Activated T-helper 9 cell treated with anti-CD3 and anti-CD28 coated beads, Interleukin-2, amount 50 U/mL, for 16 hours (primary cell): Measurements from ENCODE around the gene PPP1R16B.

Experiments
- DNase-seq: peaks from one replicate; pipeline ENCODE4 v3.0.0-alpha.2; 2020; ENCODE audit warnings: low read depth

The PPP1R16B gene

DNA sequence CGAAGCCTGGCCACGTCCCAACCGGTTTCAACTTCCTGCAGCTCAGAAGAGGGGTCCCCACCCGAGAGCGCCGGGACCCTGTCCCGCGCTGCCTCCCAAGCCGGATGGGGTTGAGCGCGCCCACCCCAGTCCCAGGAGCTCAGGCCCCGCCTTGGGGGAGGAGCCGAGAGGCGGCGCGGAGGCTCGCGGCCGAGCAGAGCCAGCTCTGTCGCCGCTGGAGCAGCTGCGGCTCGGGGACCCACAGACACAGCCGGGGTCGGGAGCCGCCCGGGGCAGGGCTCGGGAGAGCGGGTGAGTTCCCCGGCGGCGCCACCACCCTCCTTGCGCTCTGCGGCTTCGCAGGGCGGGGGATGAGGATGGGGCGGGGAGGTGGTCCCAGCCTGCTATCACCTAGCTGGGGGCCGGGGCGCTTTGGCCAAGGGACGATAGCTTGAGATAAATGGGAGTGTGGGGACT, at the start of gene PPP1R16B:
PPP1R16B (plus strand) TSS at position 196 of the 456 bp plus-strand sequence. CDS start 30,229 bp downstream, outside the sequence.
- DNase-seq = peak; percentile 58

DNA sequence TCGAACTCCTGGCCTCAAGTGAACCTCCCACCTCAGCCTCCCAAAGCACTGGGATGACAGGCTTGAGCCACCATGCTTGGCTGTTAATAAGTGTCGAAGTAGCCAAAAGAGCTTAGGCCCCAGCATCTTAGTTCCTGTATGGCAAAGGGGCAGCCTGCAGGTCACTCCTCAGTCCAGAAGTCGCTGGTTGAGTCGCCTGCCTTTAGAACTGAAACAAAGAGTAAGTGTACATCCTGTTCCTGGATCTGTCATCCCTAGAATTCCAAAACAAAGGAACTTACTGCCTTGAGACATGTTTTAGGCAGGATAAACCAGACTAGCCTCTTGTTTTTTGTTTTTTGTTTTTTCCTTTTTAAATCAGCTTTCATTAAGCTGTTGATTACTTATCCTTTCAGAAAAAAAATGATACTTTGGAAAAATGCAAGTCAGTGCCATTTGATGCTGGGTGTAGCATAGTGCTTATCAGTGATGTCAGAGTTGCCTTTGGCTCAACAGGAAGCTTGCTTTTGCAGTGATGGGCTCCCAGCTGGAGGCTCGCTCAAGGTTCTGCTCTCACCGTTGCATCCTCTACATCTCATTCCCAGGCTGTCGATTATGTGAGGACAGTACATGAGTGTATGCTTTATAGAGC, 48.2 kb upstream of the PPP1R16B start:
- no peak for DNase-seq

DNA sequence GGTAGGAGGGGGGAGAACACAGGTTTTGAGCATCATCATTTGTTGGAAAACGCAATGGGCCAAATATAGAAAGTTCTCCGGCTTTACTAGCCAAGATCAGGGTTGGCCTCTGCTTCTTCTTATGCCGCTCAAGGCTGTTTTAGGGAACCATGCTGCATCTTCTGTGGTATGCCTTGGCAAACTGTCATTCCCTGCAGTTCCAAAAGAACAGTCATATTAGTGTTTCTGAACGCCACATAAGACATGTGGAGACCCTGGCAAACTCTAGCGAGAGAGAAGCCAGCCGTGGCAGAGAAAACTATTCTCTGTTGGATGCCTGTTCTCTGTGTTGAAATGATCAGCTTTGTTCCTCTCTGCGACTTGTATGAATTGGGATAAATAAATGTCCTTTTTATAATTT, 46.4 kb upstream of the PPP1R16B start:
- DNase-seq = no peak

DNA sequence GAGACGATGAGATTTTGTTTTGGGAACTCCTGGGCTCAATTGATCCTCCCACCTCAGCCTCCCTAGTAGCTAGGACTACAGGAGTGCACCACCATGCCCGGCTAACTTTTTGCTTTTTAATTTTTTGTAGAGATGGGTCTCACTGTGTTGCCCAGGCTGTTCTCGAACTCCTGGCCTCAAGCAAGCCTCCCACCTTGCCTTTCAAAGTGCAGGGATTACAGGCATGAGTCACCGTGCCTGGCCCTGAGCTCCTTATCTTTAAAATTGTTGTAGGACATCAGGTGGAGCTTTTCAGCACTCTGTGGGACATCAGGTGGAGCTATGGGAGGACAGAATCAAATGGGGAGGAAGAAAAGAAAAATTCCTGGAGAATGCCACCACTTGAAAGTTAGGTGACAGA, 44.5 kb upstream of the PPP1R16B start:
- DNase-seq = no peak

DNA sequence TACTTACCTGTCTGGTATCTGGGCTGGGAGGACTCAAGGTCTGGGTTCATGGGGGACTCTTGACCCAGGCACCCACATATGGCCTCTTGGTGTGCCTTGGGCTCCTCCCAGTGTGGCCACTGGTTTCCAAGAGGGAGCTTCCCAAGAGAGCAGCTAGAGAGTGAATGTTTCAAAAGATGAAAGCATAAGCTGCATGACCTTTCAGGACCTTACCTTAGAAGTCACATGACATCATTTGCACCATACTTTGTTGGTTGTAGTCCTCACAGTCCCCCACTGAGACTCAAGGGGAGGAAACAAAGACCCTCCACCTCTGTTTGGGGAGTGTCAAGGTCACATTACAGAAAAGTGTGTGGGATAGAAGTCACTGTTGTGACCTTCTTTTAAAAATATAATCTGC, 43.3 kb upstream of the PPP1R16B start:
- no peak for DNase-seq

DNA sequence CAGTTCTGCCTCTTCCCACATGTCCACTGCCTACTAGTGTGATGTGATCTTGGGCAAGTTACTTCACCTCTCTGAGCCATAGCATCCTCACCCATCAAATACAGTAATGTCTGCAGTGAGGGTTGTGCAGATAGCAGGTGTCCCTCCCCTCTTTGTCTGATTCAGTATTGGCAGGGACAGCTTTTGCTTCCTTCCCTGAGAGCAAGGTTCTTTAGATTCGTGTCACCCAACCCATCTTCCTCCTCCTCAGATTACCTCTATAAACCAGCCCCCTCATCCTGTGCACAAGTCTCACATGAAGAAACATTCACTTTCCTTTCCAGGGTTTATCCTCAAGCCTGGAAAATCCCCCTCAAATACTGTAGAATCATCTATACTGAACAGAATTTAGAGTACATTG, 41.9 kb upstream of the PPP1R16B start:
- DNase-seq = no peak

DNA sequence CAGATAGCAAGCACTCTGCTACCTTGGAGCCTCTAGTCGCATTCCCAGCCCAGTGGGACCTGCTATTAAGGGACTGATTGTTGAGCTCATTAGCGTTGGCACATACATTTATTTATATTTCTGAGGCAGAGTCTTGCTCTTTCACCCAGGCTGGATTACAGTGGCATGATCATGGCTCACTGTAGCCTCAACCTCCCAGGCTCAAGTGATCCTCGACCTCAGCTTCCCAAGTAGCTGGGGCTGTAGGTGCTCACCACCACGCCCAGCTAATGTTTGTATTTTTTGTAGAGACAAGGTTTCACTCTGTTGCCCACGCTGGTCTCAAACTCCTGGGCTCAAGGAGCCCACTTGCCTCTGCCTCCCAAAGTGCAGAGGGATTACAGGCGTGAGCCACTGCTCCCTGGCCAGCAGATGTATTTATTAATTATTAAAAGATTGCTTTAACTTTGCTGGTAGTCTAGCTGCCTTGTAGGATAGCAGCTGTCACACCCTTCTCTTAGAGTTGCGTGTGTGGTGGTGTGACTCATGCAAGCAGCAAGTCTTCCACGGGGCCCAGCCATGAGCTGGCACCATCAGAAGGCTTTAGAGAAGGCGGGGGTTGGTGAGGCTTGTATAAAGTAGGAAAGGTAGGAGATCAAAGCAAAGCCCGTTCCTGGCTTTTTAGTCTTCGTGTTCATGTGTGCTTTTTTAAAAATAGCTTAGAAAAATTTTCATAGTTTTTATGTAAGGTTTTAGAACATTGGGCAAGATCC, 40.8 kb upstream of the PPP1R16B start:
- no peak for DNase-seq

DNA sequence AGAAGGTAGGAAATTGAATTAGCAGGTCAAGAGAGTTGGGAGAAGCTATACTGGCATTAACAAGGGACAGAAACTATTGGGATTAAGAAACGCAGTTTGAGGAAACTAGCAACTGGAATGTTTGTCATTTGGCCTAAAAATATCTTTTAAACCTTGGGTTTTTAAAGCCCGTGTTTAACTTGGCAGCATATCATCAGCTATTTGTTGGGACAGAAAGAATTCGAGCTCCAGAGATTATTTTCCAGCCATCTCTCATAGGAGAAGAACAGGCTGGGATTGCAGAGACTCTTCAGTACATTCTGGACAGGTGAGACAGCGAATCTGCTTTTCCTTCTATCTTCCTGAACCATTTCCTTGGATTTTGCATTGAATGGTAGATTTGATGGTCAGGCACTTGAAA, 39.4 kb upstream of the PPP1R16B start:
- no peak for DNase-seq

DNA sequence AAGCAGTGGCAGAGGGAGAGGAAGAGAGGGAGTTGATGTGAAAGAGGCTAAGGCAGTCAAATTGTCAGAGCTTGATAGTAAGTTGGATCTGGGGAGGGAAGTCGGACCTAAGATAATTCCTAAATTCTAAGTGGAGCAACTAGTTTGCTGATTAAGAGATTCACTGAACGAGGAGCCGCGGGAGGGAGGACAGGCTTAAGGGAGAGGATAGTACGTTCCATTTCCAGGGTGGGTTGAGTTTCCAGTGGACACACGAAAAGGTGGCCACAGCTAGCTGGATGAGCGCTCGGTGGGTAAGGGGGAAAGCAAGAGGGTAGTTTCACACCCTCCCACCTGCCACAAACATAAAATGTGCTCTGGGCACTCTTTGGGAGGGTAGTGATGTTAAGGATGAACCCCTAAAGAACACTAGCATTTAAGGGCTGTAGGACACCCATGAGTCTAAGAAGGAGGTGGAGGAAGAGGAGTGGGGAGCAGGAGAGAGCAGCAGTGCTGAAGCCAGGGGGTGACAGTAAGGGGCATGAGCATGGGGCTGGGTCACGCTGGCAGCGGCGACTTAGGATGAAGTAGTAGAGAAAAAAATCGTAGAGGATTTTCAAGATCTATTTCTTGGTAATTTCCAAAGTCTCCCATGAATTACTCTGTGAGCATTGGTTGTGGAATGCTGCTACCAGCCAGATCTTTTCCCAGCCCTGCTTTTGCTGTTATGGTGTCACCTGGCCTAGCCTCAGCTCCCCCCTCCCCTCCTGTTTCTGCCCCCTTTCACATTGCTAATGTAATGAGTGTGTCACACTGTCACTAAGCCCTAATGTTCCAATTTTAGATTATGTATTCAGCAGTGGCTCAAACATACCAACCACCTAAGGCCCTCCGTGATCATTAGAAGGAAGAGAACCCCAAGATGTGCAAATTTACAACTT, 35.9 kb upstream of the PPP1R16B start:
- no peak for DNase-seq

DNA sequence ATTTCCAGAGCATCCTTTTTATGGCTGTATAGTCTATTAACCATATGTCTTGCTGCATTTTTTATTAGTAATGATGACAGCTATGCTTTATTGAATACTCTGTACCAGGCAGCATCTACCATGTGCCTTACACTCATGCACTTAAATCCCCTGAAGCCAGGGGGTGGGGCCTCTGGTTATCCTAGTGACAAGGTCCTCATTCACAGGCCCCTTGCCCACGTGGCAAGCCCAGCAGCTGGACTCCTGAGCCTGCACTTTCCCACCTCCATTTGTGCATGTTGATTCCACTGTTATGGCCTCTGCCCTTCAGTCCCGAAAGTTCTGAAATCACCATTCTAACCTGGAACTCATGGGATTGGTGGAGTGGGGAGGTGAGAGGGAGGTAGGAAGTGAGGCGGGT, 35.0 kb upstream of the PPP1R16B start:
- DNase-seq = no peak

DNA sequence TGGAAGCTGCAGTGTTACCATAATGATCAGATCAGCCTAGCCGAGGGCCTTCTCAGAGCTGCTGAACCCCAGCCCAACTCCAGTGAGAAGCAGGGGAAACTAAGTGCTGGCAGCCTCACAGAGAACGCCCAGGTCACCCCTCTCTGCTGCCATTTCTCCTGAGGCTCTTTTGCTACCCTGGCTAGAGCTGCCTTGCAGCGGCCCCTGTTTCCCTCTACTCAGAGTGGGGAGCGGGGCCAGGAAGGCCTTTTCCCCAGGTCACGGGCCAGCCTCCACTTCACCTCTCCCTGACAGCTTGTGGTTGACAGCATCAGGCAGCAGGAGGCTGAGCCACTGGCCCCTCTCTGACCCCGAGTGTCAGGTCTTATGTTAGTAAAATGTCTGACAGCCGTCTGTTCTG, 34.5 kb upstream of the PPP1R16B start:
- no peak for DNase-seq

DNA sequence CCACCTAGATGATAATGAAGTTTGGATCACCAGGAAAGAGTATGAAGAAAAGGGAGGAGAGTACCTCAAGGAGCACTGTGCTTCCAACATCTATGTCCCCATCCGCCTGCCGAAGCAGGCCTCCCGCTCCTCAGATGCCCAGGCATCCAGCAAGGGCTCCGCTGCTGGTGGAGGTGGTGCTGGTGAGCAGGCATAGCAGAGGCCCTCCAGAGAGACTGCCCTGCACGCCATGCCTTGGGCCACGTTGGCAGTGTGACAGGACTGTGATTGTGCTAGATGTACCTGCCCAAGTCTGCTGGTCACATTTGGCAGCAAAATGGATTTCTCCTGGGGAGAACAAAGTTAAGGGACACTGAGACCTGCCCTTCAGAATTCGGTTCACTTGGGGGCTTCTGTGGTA, 33.9 kb upstream of the PPP1R16B start:
- no peak for DNase-seq

DNA sequence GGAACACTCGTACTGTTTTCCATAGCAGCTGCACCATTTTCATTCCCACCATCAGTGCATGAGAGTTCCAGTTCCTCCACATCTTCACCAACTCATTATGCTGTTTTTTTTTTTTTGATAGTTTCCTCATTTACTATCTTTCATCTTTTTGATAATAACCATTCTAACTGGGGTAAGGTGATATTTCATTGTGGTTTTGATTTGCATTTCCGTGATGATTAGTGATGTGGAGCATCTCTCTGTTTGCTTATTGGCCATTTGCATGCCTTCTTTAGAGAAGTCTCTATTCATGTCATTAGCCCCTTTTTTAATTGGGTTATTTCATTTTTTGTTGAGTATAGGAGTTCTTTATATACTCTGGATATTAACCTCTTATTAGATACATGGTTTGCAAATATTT, 31.3 kb upstream of the PPP1R16B start:
- DNase-seq = no peak

DNA sequence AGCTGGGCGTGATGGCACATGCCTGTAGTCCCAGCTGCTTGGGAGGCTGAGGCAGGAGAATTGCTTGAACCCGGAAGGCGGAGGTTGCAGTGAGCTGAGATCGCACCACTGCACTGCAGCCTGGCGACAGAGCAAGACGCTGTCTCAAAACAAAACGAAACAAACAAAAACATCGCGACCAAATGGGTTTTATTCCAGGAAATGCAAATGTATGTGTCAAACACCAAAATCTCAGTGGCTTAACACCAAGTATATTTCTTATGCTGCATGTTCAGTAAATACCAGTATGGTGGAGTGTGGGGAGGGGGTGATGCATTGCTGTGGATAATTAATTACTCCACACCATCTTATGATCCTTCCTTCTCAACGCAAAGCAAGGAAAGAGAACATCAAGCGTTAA, 29.1 kb upstream of the PPP1R16B start:
- no peak for DNase-seq

DNA sequence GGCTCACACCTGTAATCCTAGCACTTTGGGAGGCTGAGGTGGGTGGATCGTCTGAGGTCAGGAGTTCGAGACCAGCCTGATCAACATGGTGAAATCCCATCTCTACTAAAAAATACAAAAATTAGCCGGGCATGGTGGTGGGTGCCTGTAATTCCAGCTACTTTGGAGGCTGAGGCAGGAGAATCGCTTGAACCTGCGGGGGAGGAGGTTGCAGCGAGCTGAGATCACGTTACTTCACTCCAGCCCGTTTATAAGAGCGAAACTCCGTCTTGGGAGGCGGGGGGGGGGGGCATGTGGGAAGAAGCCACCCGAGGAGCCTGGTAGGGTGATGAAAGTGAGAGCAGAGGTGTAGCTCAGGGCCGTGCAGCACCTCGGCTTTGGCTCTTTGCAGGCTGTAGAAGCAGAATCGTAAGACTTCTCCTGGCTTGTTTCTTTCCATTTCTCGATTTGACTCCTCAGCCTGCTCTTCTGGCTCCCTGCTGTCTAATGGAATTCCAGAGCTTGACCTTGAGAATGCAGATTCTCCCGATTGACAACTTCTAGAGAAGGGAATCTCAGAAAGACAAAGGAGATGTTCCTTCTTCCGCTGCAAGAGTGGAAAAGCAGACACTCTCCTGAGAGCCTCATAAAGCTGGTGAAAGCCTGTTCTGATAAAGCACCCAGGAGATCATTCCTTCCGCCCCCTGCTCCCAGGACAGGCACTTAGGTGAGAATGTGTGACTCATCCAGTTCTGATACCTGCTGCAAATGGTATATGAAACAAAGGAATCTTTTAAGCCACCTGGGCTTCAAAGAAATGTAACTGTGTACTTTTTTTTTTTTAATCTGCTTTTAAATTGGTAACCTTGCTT, 26.0 kb upstream of the PPP1R16B start:
- no peak for DNase-seq

DNA sequence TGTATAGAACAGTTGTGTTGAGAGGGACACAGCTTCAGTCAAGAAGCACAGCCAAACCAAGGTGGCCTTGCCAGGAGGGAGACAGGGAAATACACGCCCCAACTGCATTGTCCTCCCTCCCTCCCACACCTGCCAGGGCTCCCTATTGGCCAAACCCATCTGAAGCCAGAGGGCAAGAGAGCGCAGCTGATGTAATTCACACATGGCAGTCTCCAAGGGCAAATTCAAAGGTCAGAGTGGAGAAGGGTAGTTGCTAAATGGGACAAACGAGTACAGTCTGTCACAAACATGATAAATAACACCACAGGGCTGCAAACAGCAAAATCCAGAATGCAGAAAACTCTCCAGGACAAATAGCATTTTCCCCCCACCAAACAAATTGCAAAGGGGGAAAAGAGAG, 23.2 kb upstream of the PPP1R16B start:
- no peak for DNase-seq

DNA sequence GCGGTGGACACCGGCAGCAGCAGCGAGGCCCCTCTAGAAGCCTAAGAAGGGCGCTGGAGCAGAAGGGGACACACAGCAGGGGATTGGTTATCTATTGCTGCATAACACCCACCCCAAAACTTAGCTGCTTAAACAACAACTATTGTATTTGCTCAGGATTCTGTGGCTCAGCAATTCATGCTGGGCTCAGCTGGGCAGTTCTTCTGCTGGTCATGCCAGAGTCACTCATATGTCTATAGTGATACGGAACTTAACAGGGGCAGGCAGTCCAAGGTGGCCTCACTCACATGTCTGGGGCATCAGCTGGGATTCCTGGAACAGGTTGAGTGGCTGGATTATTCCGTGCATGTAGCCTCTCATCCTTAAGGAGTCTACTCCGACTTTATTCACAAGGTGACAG, 17.6 kb upstream of the PPP1R16B start:
- no peak for DNase-seq

DNA sequence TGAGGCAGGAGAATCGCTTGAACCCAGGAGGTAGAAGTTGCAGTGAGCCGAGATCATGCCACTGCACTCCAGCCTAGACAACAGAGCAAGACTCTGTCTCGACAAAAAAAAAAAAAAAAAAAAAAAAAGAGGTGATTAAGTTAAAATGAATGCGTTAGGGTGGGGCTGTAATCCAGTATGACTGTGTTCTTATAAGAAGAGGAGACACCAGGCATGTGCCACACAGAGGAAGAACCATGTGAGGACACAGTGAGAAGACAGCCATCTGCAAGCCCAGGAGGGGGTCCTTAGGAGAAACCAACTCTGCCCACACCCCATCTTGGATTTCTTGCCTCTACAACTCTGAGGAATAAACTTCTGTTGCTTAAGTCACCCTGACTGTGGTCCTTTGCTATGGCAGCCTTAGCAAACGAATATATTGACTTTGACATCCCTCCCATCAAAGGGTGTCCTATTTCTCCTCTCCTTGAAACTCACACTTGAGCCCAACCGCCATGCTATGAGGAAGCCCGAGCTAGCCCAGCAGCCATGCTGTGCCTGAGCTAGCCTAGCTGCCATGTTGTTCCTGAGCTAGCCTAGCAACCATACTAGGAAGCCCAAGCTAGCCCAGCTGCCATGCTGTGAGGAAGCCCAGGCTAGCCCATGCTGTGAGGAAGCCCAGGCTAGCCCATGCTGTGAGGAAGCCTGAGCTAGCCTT, 15.8 kb upstream of the PPP1R16B start:
- no peak for DNase-seq

DNA sequence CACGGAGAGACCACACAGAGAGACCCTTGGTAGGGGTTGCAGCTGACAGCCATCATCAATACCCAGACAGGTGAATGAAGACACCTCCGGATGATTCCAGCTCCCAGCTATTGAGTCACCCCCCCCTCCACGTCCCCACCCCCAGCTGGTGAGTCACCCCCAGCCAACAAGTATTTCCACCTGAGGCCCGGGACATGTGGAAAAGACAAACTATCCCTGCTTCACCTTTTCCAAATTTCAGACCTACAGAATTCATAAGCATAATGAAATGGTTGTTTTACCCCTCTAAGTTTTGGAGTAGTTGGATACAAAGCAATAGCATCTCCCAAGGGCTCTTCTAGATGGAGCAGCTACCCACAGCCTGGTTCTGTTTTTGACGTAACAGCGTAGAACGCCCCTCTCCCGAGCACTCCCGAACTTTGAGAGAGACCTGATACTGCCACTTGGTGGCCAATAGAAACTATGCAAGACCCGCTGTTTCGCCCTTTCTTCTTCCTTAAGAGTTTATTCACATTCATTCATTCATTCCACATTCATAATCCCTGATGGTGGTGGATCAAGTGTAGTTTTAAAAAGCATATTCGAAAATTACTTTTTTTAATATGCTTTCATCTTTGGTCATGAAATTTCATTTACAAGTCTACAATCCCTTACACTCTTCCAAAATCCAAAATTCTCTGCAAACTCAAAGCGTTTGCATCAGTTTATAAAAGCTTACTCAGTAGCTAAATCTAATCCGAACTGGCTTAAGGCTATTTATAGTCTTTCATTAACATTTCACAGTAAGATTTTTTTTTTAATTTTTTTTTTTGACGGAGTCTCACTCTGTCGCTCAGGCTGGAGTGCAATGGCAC, 15.1 kb upstream of the PPP1R16B start:
- peak; percentile 8 for DNase-seq

DNA sequence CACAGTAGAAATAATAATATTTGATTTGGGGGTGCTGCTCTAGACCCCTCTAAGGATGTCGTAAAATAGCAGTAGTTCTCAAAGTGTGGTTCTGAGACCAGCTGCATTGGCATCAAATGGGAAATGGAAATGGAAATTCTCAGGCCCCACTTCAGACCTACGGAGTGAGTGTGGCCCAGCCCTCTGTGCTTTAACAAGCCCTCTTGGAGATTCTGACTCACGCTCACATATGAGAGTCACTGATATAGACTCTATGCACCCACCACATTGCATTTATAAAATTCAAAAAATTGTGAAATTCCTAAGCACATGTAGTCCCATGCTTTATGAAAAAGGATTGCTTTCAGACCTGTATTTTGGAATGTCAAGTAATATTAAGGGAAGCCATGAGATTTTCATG, 14.2 kb upstream of the PPP1R16B start:
- DNase-seq = no peak
